ENCODE results near the gene PTPRN2.

DNA sequence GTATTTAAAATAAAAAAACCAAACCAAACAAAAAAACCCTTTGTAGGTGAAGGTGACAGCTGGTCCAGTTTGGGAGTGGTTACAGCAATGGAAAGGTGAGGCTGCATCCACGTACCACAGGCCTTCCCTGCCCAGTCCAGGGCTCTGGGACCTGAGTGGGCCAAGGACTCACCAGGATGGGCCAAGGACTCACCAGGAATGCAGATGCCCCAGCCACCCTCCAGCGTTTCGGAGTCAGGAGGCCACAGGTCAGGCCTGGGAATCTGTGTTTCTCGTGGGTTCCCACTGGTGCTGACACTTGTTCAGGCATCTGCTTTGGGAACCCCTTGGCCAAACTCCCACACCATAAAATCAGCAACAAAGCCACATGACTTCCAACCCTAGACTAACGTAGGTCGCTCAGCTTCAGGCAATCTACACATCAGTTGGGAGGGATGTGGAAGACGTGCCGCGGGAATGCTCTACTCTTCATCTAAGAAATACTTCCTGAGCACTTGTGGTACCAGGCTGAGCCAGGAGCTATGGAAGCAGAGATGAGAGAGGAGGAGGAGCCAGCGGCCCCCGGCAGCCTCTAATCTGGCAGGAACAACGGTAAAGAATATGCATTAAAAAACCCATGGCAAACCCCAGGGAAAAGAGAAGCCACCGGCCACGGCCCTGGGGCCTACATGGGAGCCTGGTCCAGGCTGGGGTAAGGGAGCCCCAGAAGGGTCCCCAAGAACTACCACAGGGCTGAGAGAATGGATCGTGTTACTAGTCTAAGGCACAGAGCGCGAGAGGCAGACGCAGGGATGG is 473.4 kb downstream of the PTPRN2 start:
- TF ChIP-seq, protein P1, sequence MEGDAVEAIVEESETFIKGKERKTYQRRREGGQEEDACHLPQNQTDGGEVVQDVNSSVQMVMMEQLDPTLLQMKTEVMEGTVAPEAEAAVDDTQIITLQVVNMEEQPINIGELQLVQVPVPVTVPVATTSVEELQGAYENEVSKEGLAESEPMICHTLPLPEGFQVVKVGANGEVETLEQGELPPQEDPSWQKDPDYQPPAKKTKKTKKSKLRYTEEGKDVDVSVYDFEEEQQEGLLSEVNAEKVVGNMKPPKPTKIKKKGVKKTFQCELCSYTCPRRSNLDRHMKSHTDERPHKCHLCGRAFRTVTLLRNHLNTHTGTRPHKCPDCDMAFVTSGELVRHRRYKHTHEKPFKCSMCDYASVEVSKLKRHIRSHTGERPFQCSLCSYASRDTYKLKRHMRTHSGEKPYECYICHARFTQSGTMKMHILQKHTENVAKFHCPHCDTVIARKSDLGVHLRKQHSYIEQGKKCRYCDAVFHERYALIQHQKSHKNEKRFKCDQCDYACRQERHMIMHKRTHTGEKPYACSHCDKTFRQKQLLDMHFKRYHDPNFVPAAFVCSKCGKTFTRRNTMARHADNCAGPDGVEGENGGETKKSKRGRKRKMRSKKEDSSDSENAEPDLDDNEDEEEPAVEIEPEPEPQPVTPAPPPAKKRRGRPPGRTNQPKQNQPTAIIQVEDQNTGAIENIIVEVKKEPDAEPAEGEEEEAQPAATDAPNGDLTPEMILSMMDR (IDR thresholded peaks at IDR 0.05): no peak
- TF ChIP-seq POLR2A (IDR thresholded peaks at IDR 0.05): no peak
- TF ChIP-seq POLR2AphosphoS5 (IDR thresholded peaks at IDR 0.05): no peak
